Measurements from ENCODE around the gene UBE2J2. TPM values are rescaled to one million over a fixed set of nuclear protein-coding genes. Genes with fewer than 3 reads are reported as not detected.

The UBE2J2 gene
- total RNA-seq, 1 donor from 2014 or later = 28.7 TPM

- no peak overlapping the region for H3K9ac ChIP-seq (ENCODE audit: low read depth in 1 of 3, low read length in 3 of 3)
- H3K27ac ChIP-seq (ENCODE audit: low read depth, low read length) = no peak overlapping the region
- peaks cover 21 to 28% (median 22%) of the 10 kb centered on the region in 3 donors for H3K27me3 ChIP-seq (ENCODE audit: control insufficient read depth in 3 of 3, insufficient read depth in 3 of 3, low read length in 3 of 3)
- H3K4me1 ChIP-seq (ENCODE audit: control insufficient read depth in 3 of 3, insufficient read depth in 3 of 3, low read length in 3 of 3) = peaks cover 0 to 12% (median 2%) of the 10 kb centered on the region in 3 donors
- H3K9me3 ChIP-seq (ENCODE audit: control insufficient read depth in 3 of 3, low read length in 3 of 3) = no peaks in the 10 kb centered on the region
- no peak overlapping the region for H3K4me3 ChIP-seq (ENCODE audit: low read length in 3 of 3)
- H3K36me3 ChIP-seq (ENCODE audit: control insufficient read depth in 3 of 3, insufficient read depth in 3 of 3, low read length in 3 of 3) = no peaks in the 10 kb centered on the region
Measured at GRCh38 chr1:1281533-1282321, 8.1 kb upstream of the UBE2J2 start.

- Histone ChIP-seq H3K27ac (ENCODE audit: low read depth, low read length) (no peak overlapping the region), H3K4me1 (ENCODE audit: control insufficient read depth in 3 of 3, insufficient read depth in 3 of 3, low read length in 3 of 3) (peaks cover 0 to 12% (median 2%) of the 10 kb centered on the region in 3 donors), H3K9ac (ENCODE audit: low read depth in 1 of 3, low read length in 3 of 3) (no peak overlapping the region), H3K9me3 (ENCODE audit: control insufficient read depth in 3 of 3, low read length in 3 of 3) (no peaks in the 10 kb centered on the region), H3K4me3 (ENCODE audit: low read length in 3 of 3) (no peak overlapping the region), H3K27me3 (ENCODE audit: control insufficient read depth in 3 of 3, insufficient read depth in 3 of 3, low read length in 3 of 3) (peaks cover 13 to 20% (median 14%) of the 10 kb centered on the region in 3 donors), H3K36me3 (ENCODE audit: control insufficient read depth in 3 of 3, insufficient read depth in 3 of 3, low read length in 3 of 3) (no peaks in the 10 kb centered on the region)
Measured at GRCh38 chr1:1280782-1281481, 7.3 kb upstream of the UBE2J2 start.

- peaks cover 0 to 4% (median 0%) of the 10 kb centered on the region in 3 donors for H3K27me3 ChIP-seq (ENCODE audit: control insufficient read depth in 3 of 3, insufficient read depth in 3 of 3, low read length in 3 of 3)
- no peak overlapping the region for H3K9ac ChIP-seq (ENCODE audit: low read depth in 1 of 3, low read length in 3 of 3)
- no peaks in the 10 kb centered on the region for H3K9me3 ChIP-seq (ENCODE audit: control insufficient read depth in 3 of 3, low read length in 3 of 3)
- peaks cover 6 to 25% (median 11%) of the 10 kb centered on the region in 3 donors for H3K4me1 ChIP-seq (ENCODE audit: control insufficient read depth in 3 of 3, insufficient read depth in 3 of 3, low read length in 3 of 3)
- H3K36me3 ChIP-seq (ENCODE audit: control insufficient read depth in 3 of 3, insufficient read depth in 3 of 3, low read length in 3 of 3) = no peaks in the 10 kb centered on the region
- H3K4me3 ChIP-seq (ENCODE audit: low read length in 3 of 3) = no peak overlapping the region
- H3K27ac ChIP-seq (ENCODE audit: low read depth, low read length) = no peak overlapping the region
Measured at GRCh38 chr1:1279028-1279427, 5.4 kb upstream of the UBE2J2 start.

DNA sequence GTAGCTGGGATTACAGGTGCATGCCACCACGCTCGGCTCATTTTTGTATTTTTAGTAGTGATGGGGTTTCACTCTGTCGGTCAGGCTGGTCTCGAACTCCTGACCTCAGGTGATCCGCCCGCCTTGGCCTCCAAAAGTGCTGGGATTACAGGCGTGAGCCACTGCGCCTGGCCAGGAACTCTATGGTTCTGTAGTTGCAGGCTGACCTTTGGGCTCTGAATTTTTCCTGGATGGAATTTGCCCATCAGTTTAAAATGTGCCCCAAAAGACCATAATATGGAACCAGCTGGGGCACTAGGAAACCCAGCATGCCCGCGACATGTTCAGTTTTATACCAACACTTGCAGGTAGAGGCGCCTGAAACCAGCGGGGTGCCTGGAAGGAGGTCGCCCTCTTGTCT lies 5.0 kb upstream of the UBE2J2 start:
- peaks cover 6 to 25% (median 11%) of the 10 kb centered on the region in 3 donors for H3K4me1 ChIP-seq (ENCODE audit: control insufficient read depth in 3 of 3, insufficient read depth in 3 of 3, low read length in 3 of 3)
- H3K4me3 ChIP-seq (ENCODE audit: low read length in 3 of 3) = no peak overlapping the region
- H3K27me3 ChIP-seq (ENCODE audit: control insufficient read depth in 3 of 3, insufficient read depth in 3 of 3, low read length in 3 of 3) = peaks cover 0 to 2% (median 0%) of the 10 kb centered on the region in 3 donors
- H3K27ac ChIP-seq (ENCODE audit: low read depth, low read length) = no peak overlapping the region
- H3K36me3 ChIP-seq (ENCODE audit: control insufficient read depth in 3 of 3, insufficient read depth in 3 of 3, low read length in 3 of 3) = no peaks in the 10 kb centered on the region
- H3K9ac ChIP-seq (ENCODE audit: low read depth in 1 of 3, low read length in 3 of 3) = no peak overlapping the region
- H3K9me3 ChIP-seq (ENCODE audit: control insufficient read depth in 3 of 3, low read length in 3 of 3) = no peaks in the 10 kb centered on the region

- Histone ChIP-seq H3K27me3 (ENCODE audit: control insufficient read depth in 3 of 3, insufficient read depth in 3 of 3, low read length in 3 of 3) (no peaks in the 10 kb centered on the region), H3K27ac (ENCODE audit: low read depth, low read length) (no peak overlapping the region), H3K36me3 (ENCODE audit: control insufficient read depth in 3 of 3, insufficient read depth in 3 of 3, low read length in 3 of 3) (peaks cover 0 to 3% (median 0%) of the 10 kb centered on the region in 3 donors), H3K4me1 (ENCODE audit: control insufficient read depth in 3 of 3, insufficient read depth in 3 of 3, low read length in 3 of 3) (peaks cover 26 to 36% (median 28%) of the 10 kb centered on the region in 3 donors), H3K4me3 (ENCODE audit: low read length in 3 of 3) (no peak overlapping the region), H3K9me3 (ENCODE audit: control insufficient read depth in 3 of 3, low read length in 3 of 3) (no peaks in the 10 kb centered on the region), H3K9ac (ENCODE audit: low read depth in 1 of 3, low read length in 3 of 3) (no peak overlapping the region)
Measured at GRCh38 chr1:1275836-1276235, 2.2 kb upstream of the UBE2J2 start.

GRCh38 chr1:1274931-1275431 lies 1.3 kb upstream of the UBE2J2 start:
- Histone ChIP-seq H3K36me3 (ENCODE audit: control insufficient read depth in 3 of 3, insufficient read depth in 3 of 3, low read length in 3 of 3) (peaks cover 0 to 3% (median 3%) of the 10 kb centered on the region in 3 donors), H3K27me3 (ENCODE audit: control insufficient read depth in 3 of 3, insufficient read depth in 3 of 3, low read length in 3 of 3) (no peaks in the 10 kb centered on the region), H3K27ac (ENCODE audit: low read depth, low read length) (no peak overlapping the region), H3K9me3 (ENCODE audit: control insufficient read depth in 3 of 3, low read length in 3 of 3) (no peaks in the 10 kb centered on the region), H3K4me3 (ENCODE audit: low read length in 3 of 3) (peak overlapping the region; percentile 83 to 93 (median 84)), H3K4me1 (ENCODE audit: control insufficient read depth in 3 of 3, insufficient read depth in 3 of 3, low read length in 3 of 3) (peaks cover 35 to 44% (median 37%) of the 10 kb centered on the region in 3 donors), H3K9ac (ENCODE audit: low read depth in 1 of 3, low read length in 3 of 3) (peak overlapping the region; percentile 74 to 87 (median 81))

DNA sequence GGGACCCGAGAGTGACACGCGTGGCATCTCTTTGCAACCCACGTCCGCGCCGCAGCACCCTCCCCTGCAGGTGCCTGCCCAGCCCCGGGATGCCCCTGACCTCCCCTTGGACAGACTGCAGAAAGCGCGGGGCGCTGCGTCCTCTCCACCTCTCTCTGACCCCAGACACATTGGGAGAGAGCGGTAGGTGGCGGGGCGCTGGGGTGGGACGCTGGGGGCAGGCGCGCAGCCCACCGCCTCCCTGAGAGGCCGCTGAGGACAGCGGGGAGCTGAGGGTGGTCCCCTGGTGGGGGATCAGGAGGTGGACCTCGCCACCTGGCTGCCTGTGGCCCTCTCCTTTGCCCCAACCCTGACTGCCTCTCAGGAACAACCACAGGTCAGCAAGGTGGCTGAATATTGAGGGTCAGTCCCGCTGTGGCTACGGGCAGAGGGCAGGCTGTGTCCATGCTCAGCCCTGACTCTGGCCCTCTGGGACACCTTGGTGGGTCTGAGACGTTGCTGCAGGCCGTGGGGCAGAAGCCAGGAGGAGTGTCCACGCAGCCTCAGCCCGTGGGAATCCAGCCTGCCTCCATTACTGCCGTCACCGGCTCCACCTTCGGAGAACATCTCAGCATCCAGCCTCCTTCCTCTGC lies 761 bp upstream of the UBE2J2 start:
- H3K27ac ChIP-seq (ENCODE audit: low read depth, low read length) = no peak overlapping the region
- peak overlapping the region; percentile 74 to 87 (median 81) for H3K9ac ChIP-seq (ENCODE audit: low read depth in 1 of 3, low read length in 3 of 3)
- H3K4me1 ChIP-seq (ENCODE audit: control insufficient read depth in 3 of 3, insufficient read depth in 3 of 3, low read length in 3 of 3) = peaks cover 38 to 48% (median 40%) of the 10 kb centered on the region in 3 donors
- H3K27me3 ChIP-seq (ENCODE audit: control insufficient read depth in 3 of 3, insufficient read depth in 3 of 3, low read length in 3 of 3) = no peaks in the 10 kb centered on the region
- H3K4me3 ChIP-seq (ENCODE audit: low read length in 3 of 3) = peak overlapping the region; percentile 83 to 93 (median 84)
- H3K9me3 ChIP-seq (ENCODE audit: control insufficient read depth in 3 of 3, low read length in 3 of 3) = no peaks in the 10 kb centered on the region
- peaks cover 0 to 3% (median 3%) of the 10 kb centered on the region in 3 donors for H3K36me3 ChIP-seq (ENCODE audit: control insufficient read depth in 3 of 3, insufficient read depth in 3 of 3, low read length in 3 of 3)

DNA sequence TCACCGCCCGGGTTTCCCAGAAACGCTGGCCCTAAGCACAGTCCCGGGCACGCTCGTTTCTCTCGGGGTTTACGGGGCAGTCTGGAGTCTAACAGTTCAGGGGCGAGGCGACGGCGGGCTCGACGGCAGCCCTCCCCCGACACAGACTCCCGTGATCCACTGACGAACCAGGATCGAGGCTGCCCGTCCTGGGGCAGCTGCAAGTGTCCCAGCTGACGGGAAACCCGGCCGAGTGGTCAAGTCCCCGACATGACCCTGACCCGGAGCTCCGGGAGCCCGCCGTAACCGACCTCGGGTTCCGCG lies 494 bp downstream of the UBE2J2 start:
- Histone ChIP-seq H3K9ac (ENCODE audit: low read depth in 1 of 3, low read length in 3 of 3) (peak overlapping the region; percentile 90 to 98 (median 95)), H3K27me3 (ENCODE audit: control insufficient read depth in 3 of 3, insufficient read depth in 3 of 3, low read length in 3 of 3) (no peaks in the 10 kb centered on the region), H3K9me3 (ENCODE audit: control insufficient read depth in 3 of 3, low read length in 3 of 3) (no peaks in the 10 kb centered on the region), H3K4me1 (ENCODE audit: control insufficient read depth in 3 of 3, insufficient read depth in 3 of 3, low read length in 3 of 3) (peaks cover 38 to 48% (median 40%) of the 10 kb centered on the region in 3 donors), H3K36me3 (ENCODE audit: control insufficient read depth in 3 of 3, insufficient read depth in 3 of 3, low read length in 3 of 3) (peaks cover 2 to 5% (median 3%) of the 10 kb centered on the region in 3 donors), H3K4me3 (ENCODE audit: low read length in 3 of 3) (peak overlapping the region; percentile 86 to 93 (median 90)), H3K27ac (ENCODE audit: low read depth, low read length) (peak overlapping the region; percentile 69)

DNA sequence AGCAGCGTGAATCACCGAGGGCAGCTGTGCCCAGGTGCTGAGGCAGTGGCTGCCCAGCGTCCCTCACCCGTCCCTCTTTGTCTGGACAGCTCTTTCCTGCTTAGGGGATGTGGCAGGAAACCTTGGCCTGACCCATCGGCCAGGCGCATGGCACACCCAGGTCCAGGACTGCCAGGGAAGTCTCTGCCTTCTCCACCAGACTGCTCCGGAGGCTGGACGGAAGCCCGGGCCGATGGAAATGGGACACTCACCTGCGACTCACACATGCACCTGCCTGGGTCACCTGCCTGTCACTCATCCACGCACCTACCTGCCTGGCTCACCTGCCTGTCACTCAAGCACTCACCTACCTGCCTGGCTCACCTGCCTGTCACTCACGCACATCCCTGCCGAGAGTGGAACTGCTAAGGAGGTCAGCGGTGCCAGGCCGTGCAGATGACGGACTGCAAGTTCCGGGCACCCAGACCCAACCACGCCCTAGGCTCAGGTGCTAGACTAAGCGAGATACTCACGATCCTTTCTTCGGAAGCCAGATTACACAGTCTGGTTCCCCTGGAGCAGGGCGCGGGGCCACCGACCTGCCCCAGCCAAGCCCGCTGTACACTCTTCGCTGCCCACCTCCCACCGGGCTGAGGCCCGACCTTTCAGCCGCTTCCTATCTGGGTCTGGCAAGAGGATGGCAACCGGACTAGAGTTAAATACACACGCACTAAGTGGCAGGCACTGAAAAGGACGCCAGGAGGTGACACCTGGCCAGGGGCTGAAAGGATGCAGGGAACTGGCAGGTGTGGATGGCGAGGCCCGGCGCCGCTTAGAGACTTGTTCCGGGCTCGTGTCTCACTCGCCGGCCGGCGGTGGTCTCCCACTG lies 1.1 kb downstream of the UBE2J2 start:
- H3K4me1 ChIP-seq (ENCODE audit: control insufficient read depth in 3 of 3, insufficient read depth in 3 of 3, low read length in 3 of 3) = peaks cover 38 to 48% (median 40%) of the 10 kb centered on the region in 3 donors
- H3K4me3 ChIP-seq (ENCODE audit: low read length in 3 of 3) = peak overlapping the region; percentile 86 to 93 (median 90)
- H3K36me3 ChIP-seq (ENCODE audit: control insufficient read depth in 3 of 3, insufficient read depth in 3 of 3, low read length in 3 of 3) = peaks cover 2 to 8% (median 6%) of the 10 kb centered on the region in 3 donors
- peak overlapping the region; percentile 90 to 98 (median 95) for H3K9ac ChIP-seq (ENCODE audit: low read depth in 1 of 3, low read length in 3 of 3)
- no peaks in the 10 kb centered on the region for H3K27me3 ChIP-seq (ENCODE audit: control insufficient read depth in 3 of 3, insufficient read depth in 3 of 3, low read length in 3 of 3)
- peak overlapping the region; percentile 69 for H3K27ac ChIP-seq (ENCODE audit: low read depth, low read length)
- no peaks in the 10 kb centered on the region for H3K9me3 ChIP-seq (ENCODE audit: control insufficient read depth in 3 of 3, low read length in 3 of 3)
